ENCODE measurements around the gene N4BP2L1.
"Not testable (repeated sequence)": the region's sequence is repeated elsewhere in the genome, so short reads cannot be mapped to it uniquely, and the experiment has no call there.

The N4BP2L1 gene

GRCh38 chr13:32390048-32390447 is 37.9 kb downstream of the N4BP2L1 start:
- no peak for DNase-seq (ENCODE audit: low read depth)

- no peak for DNase-seq (ENCODE audit: low read depth)
Observed at GRCh38 chr13:32385410-32385809, 42.5 kb downstream of the N4BP2L1 start.

GRCh38 chr13:32384702-32385101 is 43.2 kb downstream of the N4BP2L1 start:
- no peak for DNase-seq (ENCODE audit: low read depth)

GRCh38 chr13:32383836-32384618 is 43.9 kb downstream of the N4BP2L1 start:
- DNase-seq (ENCODE audit: low read depth), result no peak

GRCh38 chr13:32381539-32381938 is 46.4 kb downstream of the N4BP2L1 start:
- DNase-seq (ENCODE audit: low read depth), result peak; percentile 9

GRCh38 chr13:32378012-32378411 is 49.9 kb downstream of the N4BP2L1 start:
- no peak for DNase-seq (ENCODE audit: low read depth)

GRCh38 chr13:32376642-32377415 is 51.1 kb downstream of the N4BP2L1 start:
- no peak for DNase-seq (ENCODE audit: low read depth)

GRCh38 chr13:32370805-32371204 is 57.1 kb downstream of the N4BP2L1 start:
- no peak for DNase-seq (ENCODE audit: low read depth)

- no peak for DNase-seq (ENCODE audit: low read depth)
Observed at GRCh38 chr13:32362574-32362973, 65.4 kb downstream of the N4BP2L1 start.

GRCh38 chr13:32355935-32356334 is 72.0 kb downstream of the N4BP2L1 start:
- not testable (repeated sequence) for DNase-seq (ENCODE audit: low read depth)

GRCh38 chr13:32354040-32354439 is 73.9 kb downstream of the N4BP2L1 start:
- no peak for DNase-seq (ENCODE audit: low read depth)

GRCh38 chr13:32350839-32351441 is 77.0 kb downstream of the N4BP2L1 start:
- DNase-seq (ENCODE audit: low read depth), result not testable (repeated sequence)

Data from fibroblast of the conjunctiva (primary cell).